Smooth muscle cell of the brain vasculature (primary cell): ENCODE results near the gene SIL1.
"Not testable (repeated sequence)": the region's sequence is repeated elsewhere in the genome, so short reads cannot be mapped to it uniquely, and the experiment has no call there.

Experiments
- DNase-seq: peaks from one replicate; pipeline ENCODE4 v3.0.0-alpha.2; 2012; ENCODE audit warnings: low read depth, low spot score

SIL1 gene

GRCh38 chr5:139177809-139178588, 20.2 kb downstream of the SIL1 start:
- DNase-seq, result no peak

- not testable (repeated sequence) for DNase-seq
Observed at GRCh38 chr5:139177281-139177680, 20.9 kb downstream of the SIL1 start.

- not testable (repeated sequence) for DNase-seq
Observed at GRCh38 chr5:139174382-139174781, 23.8 kb downstream of the SIL1 start.

- DNase-seq, result no peak
Observed at GRCh38 chr5:139171779-139172404, 26.3 kb downstream of the SIL1 start.

GRCh38 chr5:139167952-139168720, 30.0 kb downstream of the SIL1 start:
- DNase-seq, result no peak

- no peak for DNase-seq
Observed at GRCh38 chr5:139167533-139167932, 30.6 kb downstream of the SIL1 start.

GRCh38 chr5:139167063-139167462, 31.1 kb downstream of the SIL1 start:
- no peak for DNase-seq

GRCh38 chr5:139164897-139165296, 33.3 kb downstream of the SIL1 start:
- DNase-seq, result not testable (repeated sequence)

- no peak for DNase-seq
Observed at GRCh38 chr5:139164020-139164419, 34.1 kb downstream of the SIL1 start.

- no peak for DNase-seq
Observed at GRCh38 chr5:139162448-139162847, 35.7 kb downstream of the SIL1 start.

- no peak for DNase-seq
Observed at GRCh38 chr5:139158791-139159190, 39.4 kb downstream of the SIL1 start.

- DNase-seq, result no peak
Observed at GRCh38 chr5:139157556-139157955, 40.6 kb downstream of the SIL1 start.

- DNase-seq, result no peak
Observed at GRCh38 chr5:139156814-139157213, 41.4 kb downstream of the SIL1 start.

- DNase-seq, result no peak
Observed at GRCh38 chr5:139155333-139155732, 42.8 kb downstream of the SIL1 start.

- no peak for DNase-seq
Observed at GRCh38 chr5:139151902-139152301, 46.3 kb downstream of the SIL1 start.

- no peak for DNase-seq
Observed at GRCh38 chr5:139150367-139150999, 47.7 kb downstream of the SIL1 start.

- DNase-seq, result no peak
Observed at GRCh38 chr5:139149477-139150199, 48.5 kb downstream of the SIL1 start.

GRCh38 chr5:139148986-139149385, 49.2 kb downstream of the SIL1 start:
- no peak for DNase-seq

GRCh38 chr5:139148306-139148705, 49.9 kb downstream of the SIL1 start:
- no peak for DNase-seq

- no peak for DNase-seq
Observed at GRCh38 chr5:139147483-139148087, 50.6 kb downstream of the SIL1 start.
